NAMALWA (cell line): ENCODE data around the gene SDK2.

Experiments
- DNase-seq: peaks from one replicate; pipeline ENCODE4 v3.0.0-alpha.2; 2015; ENCODE audit warnings: low spot score

The SDK2 gene

DNA sequence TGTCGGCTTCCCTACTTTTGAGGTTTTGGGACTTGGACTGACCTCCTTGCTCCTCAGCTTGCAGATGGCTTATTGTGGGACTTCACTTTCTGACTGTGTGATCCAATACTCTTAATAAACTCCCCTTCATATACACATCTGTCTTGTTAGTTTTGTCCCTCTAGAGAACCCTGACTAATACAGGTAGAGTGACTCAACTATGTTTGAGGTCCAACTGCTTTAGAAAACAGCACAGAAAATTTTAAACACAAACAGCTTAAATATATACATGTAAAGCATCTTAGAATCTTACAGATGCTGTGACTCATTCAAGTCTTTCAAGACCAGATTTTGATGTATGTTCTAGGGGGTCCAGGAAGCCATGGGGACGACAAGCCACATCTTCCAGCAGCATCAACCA, 11.7 kb downstream of the SDK2 start:
- no peak for DNase-seq

DNA sequence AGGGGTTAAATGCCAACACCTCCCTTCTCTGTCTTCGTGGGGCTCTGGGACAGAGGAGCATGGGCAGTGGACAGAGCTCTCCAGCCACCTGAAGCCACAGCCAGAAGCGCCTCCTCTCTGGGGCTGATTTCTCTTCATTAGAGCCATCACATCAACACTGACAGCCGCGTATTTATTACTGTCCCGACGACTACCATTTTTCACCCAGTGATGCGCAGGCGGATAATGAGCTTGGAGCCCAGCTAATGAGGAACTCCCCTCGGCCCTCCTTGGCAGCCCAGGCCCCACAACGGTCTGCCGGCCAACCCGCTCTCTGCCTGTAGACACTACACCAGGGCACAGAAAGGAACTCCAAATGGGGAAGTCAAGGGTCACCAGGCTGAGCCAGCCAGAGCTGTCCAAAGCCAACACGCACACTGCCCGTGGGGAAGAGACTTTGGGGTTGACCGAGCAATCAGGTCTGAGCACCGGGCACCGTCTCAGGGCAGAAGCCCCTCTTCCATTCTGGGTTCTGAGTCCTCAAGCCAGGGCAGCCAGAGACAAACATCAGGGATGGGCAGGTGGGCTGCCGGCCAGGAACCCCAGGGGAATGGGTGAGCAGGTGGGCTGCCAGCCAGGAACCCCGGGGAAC, 13.2 kb downstream of the SDK2 start:
- no peak for DNase-seq

DNA sequence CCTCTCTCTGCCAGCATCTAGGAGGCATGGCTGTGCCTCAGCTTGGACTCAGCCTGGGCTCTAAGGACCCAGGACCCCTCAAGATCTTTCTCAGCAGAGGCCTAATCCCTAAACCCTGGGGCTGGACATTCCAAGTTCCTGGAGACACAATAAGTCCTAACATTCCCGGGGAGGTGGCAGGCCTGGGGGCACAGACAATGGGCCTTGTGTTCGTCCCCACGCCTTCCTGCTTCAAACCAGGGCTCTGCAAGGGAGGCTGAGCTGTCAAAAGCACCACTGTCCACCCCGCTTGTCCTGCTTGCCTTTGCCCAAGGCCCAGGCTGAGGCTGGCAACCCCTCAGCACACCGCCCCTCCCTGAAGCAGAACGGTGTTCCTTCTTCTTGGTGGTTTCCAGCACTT, 13.7 kb downstream of the SDK2 start:
- no peak for DNase-seq

DNA sequence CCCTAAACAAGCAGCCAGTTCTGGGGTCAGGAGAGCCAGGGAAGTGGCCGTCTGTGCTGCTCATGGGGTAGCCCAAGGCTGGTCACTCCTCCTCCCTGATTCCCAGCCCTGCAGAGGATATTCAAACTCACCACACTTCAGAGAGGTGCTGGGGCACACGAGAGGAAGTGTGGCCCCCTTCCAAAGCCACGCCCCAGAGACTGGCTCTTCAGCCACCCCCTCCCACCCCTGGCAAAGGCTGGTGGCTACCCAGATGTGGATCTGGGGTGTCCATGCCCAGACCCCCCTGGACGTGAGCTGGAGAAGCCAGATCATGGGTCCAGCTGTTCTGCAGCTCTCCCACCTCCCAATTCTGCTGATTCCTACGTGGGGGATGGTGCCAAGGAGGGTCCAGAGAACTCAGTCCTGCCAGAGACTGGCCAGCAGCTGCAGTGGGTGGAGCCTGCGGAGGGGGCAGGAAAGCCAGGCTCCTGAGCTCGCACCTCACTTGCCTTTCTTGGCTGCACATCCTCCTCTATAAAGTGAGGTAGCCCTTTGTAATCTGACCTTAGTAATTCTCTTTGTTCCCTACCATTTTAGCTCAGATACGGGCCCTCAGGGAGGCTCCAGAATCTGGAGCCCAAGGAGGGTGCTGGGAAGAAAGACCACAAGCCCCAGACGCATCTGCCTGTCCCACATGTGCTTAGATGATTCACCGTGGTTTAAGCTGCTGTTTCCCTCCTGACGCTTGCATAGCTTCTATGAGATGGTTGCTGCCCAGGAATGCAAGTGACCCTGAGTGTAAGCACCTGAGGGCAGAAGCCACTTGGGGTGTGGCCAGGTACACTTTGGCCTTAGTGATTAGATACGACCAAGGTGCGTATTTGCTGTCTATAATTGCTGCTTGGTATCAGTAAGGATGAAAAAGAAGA, 15.3 kb downstream of the SDK2 start:
- DNase-seq, result no peak

DNA sequence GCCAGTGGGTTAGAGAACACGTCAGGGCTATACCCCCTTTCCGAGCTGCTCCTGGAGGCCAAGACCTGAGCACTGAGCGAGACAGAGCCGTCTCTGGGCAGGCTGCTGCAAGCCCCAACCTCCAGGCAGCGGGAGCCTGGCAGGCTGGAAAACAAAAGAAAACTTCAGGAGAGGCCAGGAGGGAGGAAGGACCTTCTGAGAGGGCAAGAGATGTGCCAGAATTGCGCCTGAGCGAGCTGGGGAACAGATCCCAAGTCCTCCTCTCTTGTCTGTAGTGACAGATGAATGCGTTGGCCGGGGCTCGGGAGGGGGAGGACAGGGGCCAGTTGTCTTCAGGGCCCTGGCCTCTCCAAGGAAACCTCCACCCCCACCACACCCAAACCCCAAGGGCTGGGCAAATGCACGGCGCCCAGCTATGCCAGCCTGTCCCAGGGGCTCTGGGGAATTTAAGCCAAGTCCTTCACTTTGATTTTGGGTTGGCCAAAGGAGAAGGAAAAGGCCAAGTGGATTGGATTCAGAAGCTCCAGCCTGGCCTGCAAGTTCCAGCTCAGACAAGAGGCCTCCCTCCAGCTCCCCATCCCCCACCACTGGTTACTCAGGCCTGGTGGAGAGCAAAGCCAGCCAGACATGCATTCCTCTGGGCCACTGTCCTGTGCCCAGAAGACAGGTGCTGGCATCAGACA, 18.1 kb downstream of the SDK2 start:
- no peak for DNase-seq

- no peak for DNase-seq
Measured at GRCh38 chr17:73625006-73625405, 19.2 kb downstream of the SDK2 start.

DNA sequence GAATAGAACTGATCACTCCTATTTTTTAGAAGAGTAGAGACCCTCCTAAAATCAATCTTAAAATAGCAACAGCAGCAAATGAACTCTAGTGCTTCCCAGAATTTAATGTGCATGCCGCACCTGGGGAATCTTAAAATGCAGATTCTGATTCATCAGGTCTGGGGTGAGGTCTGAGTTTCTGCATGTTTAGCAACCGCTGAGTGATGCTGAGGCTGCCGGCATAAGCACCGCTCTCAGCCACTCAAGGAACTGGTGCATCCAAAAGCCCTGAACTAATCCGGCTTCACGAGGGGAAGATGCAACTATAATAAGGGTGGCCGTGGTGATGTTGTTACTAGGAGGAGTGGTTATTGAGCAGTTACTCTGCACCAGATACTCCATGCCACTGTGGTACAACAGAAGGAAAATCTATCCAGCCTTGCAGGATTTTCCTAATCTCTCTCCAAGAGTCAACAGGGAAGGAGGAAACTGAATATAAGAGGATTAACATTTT, 19.7 kb downstream of the SDK2 start:
- DNase-seq, result no peak

- DNase-seq, result no peak
Measured at GRCh38 chr17:73623818-73624217, 20.4 kb downstream of the SDK2 start.

DNA sequence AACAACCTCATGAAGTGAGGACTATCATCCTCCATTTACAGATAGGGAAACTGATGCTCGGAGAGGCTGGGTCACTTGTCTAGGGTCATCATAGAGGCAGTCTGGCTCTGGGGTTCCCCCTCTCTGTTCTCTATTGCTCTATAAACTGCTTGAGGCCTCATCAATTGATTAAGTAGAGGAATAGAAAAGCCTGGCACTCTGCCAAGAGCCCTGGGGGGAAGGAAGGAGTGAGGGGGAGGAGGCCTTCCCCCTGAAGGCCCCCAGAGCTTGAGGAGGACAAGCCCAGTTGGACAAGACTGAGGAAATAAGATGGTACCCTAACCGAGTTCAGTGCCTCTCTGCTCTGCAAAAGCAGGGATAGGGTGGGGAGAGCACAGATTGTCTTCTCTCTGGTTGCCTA, 21.0 kb downstream of the SDK2 start:
- no peak for DNase-seq

DNA sequence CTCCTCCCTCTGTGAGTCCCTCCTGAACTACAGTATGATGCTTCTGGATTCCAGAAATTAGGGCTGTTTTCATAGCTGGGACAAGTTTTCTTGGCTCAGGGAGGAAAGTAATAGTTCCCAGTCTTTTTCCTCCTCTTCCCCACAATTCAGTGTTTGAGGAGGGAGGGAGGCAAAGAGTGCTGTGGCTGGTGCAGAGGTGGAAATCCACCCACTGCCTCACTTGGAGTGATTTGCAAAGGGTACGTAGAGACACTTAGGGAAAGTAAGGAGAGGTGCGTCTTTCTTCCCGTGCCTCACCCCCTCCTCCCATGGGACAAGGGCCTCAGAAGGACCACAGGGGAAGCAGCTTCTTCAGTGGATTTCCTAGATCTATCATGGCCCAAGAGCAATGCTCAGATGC, 21.9 kb downstream of the SDK2 start:
- no peak for DNase-seq

DNA sequence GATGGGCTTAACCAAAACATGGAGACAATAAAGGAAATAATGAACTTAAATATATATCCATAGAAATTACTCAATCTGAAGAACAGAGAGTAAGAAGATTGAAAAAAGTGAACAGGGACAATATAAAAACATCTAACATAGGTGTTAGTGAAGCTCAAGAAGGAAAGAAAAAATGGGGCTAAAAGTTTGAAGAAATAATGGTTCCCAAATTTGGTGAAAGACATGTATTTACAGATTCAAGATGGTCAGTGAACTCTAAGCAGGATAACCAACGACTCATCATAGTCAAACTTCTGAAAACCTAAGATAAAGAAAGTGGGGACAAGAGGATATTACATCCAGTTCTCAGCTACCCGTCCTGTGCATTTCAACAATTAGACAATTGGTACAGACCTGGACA, 22.6 kb downstream of the SDK2 start:
- DNase-seq, result no peak

- DNase-seq, result peak; percentile 21
Measured at GRCh38 chr17:73620414-73620813, 23.8 kb downstream of the SDK2 start.

DNA sequence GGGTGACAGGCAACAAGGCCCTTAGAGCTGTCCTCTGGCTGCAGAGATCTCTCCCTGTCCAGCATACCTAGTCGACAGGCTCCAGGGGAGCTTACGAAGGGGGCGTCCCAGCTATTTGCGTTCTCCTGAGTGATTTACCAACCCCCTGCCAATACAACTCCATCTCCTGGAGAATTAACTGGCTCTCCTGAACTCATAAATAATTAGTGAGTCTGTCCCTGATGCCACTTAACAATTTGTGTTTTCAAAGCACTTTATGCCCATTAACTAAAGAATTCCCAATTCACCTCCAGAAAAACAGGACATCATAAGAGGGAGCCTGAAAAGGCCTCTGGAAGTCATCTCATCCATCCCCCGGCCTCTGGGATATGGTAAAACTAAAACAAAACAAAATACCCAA, 26.7 kb downstream of the SDK2 start:
- no peak for DNase-seq

DNA sequence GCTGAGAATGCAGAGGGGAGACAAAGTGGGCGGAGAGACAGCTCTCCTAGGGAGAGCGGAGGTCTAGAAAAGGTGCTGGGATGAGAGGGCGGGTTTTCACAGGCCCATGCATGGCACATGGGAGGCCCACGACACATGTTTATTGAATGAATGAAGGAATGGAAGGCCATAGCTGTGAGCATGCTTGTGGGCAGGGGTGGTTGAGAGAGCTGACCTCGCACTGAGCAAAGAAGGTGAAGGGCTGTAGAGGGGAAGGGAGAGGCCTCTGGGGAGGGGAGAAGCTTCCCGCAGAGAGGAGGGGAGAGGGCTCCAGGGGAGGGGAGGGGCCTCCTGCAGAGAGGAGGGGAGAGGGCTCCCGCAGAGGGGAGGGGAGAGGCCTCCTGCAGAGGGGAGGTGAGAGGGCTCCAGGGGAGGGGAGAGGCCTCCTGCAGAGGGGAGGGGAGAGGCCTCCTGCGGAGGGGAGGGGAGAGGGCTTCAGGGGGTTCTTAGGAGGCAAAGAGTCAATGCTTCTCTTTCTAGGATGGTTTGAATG, 27.3 kb downstream of the SDK2 start:
- DNase-seq, result no peak

GRCh38 chr17:73616120-73616872, 27.9 kb downstream of the SDK2 start:
- no peak for DNase-seq

DNA sequence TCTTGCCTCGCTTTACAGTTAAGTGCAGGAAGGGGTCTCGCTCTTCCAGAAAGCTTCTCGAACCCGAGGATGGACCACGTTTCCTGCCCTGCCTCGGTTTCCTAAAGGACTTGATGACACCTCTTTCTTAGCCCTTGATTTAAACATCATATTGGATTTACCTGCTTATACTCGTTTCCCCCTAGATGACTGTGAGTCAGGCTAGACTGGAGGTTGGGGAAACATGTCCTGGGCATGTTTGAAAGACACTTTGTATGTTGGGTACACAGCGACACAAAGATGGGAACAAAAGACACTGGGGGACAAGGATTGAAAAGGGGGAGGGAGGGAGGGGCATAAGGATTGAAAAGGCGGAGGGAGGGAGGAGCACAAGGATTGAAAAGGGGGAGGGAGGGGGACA, 30.0 kb downstream of the SDK2 start:
- DNase-seq, result no peak

- DNase-seq, result no peak
Measured at GRCh38 chr17:73613271-73614233, 30.7 kb downstream of the SDK2 start.

DNA sequence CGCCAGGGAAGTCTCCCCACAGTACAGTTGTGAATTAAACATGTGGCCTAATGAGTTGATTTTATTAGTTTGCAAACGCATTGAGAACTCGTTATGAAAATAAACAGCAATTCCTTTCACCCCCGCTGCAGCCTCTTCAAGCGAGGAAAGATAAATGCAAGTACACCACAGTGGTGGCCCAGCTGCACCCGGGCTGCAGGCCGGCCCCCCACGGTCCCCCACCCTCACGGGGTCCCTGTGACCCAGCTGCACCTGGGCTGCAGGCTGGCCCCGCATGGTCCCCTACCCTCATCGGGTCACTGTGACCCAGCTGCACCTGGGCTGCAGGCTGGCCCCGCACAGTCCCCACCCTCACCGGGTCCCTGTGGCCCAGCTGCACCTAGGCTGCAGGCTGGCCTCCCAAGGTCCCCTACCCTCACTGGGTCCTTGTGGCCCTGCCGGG, 32.2 kb downstream of the SDK2 start:
- peak; percentile 27 for DNase-seq

GRCh38 chr17:73611630-73612029, 32.6 kb downstream of the SDK2 start:
- no peak for DNase-seq

DNA sequence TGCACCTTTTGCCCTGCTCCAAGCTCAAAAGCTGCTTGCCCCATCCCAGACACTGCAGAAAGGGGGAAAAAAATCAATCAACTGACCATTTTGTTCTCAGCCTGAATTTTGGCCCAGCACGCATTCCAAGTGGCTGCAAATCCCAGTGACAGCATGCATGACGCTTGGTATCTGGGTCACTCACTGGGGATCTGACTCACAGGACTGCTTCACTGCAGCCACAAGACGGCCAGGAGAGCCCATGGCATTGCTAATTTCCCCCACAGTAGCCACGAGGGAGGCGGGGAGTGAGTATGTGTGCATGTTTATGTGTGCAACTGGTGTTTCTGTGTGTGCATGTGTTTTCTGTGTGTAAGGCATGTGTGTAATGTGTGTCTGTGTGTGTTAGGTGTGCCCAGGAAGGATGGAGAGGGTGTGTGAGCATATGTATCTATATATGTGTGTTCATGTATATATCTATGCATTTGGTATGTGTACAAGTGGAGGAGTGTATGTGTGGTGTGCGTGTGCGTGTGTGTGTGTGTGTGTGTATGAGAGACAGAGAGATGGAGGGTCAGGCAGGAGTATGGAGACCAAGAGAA, 33.8 kb downstream of the SDK2 start:
- DNase-seq, result no peak
